Ovary (tissue), 9 donors: ENCODE measurements around the gene FAR2. TPM values are rescaled to one million over a fixed set of nuclear protein-coding genes. Genes with fewer than 3 reads are reported as not detected.
"Not testable (repeated sequence)": the region's sequence is repeated elsewhere in the genome, so short reads cannot be mapped to it uniquely, and the experiment has no call there.

Experiments
- DNase-seq, 5 donors: peaks; one replicate each; pipeline ENCODE4 v3.0.0-alpha.2; 2019 to 2020
- H3K27ac ChIP-seq, 2 donors: fragments of 200-600 bp; one replicate each; pipeline versions ENCODE4 v1.5.1 to v1.8.0; 2019 to 2022
- H3K27me3 ChIP-seq: fragments of 200-600 bp; one replicate; pipeline ENCODE4 v1.8.0; 2022
- H3K36me3 ChIP-seq: fragments of 200-600 bp; sonication (generic); one replicate; pipeline ENCODE4 v1.5.1; 2019
- H3K4me1 ChIP-seq: one replicate; pipeline ENCODE4 v1.8.1; 2013; ENCODE audit warnings: mild to moderate bottlenecking, moderate library complexity; ENCODE audit not compliant: insufficient read depth
- H3K4me3 ChIP-seq: fragments of 200-600 bp; sonication (generic); one replicate; pipeline ENCODE4 v1.5.1; 2017
- H3K9me3 ChIP-seq, 2 donors: fragments of 200-600 bp in 1 of 2; sonication (generic) in 1 of 2; one replicate each; pipeline versions ENCODE4 v1.5.1 to v1.8.1; 2013 to 2019; ENCODE audit warnings: mild to moderate bottlenecking in 1 of 2, moderate library complexity in 1 of 2
- EP300 ChIP-seq: sonication (generic); formaldehyde crosslinking; IDR thresholded peaks from one replicate; pipeline ENCODE4 v1.6.1; 2017; ENCODE audit warnings: antibody characterized with exemption
- POLR2A ChIP-seq: fragments of 450-650 bp; IDR thresholded peaks from one replicate; pipeline ENCODE4 v1.6.1; 2017; ENCODE audit warnings: antibody characterized with exemption, mild to moderate bottlenecking, moderate library complexity
- WGBS, 3 donors: extraction: QIAGEN DNeasy Blood & Tissue Kit in 1 of 3; methylation state at CpG; one replicate each; pipeline versions ENCODE4 v1.1.5 to v1.1.7; 2013 to 2017; 5-methylcytosine and 5-hydroxymethylcytosine counted together
- intact Hi-C, 4 donors: fragments of 100-400 bp; cut with DNase I; formaldehyde crosslinking; loops; one replicate each; pipeline versions ENCODE4 v1.11.0 to v1.15.1; 2022 to 2023
- polyA plus RNA-seq, 2 donors: library from polyadenylated mRNA; stranded (reverse); fragments of 200-250 nt in 1 of 2; fragments of 350-450 nt in 1 of 2; fragmentation: Illumina TruSeq in 1 of 2; extraction: RNeasy Lipid Tissue Mini Kit (QIAGEN cat#74804) in 1 of 2; gene quantifications; one replicate each; pipeline ENCODE4 v1.2.3, GENCODE V29; 2013 to 2014
- total RNA-seq, 7 donors: library from RNA; depleted of rRNA in 2 of 7; stranded (reverse); fragments of >200 nt in 2 of 7; fragmentation: NEBNext Ultra II Directional in 3 of 7; extraction: Animal tissue kit (Norgen Biotek cat#: 25700) in 3 of 7; gene quantifications; one replicate each; pipeline versions ENCODE4 v1.1.0 to v1.2.4, GENCODE V29; 2016 to 2023
- TF ChIP-seq, protein P1 (sequence below), 3 donors: fragments of 450-650 bp in 2 of 3; fragments of 200-600 bp in 1 of 3; IDR thresholded peaks; one replicate each; pipeline versions ENCODE4 v1.5.1 to v1.8.0; 2016 to 2022; ENCODE audit warnings: antibody characterized with exemption in 3 of 3, mild to moderate bottlenecking in 1 of 3
- donor health status: DM: no; HTN: no; CAD: no; lungs with moderate emphysema.
- donor health status: DM: no; HTN: no; CAD: no.
- donor health status: Bipolar disorder and iron deficiency.
- donor health status: DM: yes; HTN: yes; CAD: no.
- donor health status: DM: no; HTN: no; CAD: no.
- donor health status: DM: yes; HTN: yes; CAD: no.

The FAR2 gene
- total and polyA plus RNA-seq, 9 donors = 0.41 to 5.3 (median 1.5) TPM

DNA sequence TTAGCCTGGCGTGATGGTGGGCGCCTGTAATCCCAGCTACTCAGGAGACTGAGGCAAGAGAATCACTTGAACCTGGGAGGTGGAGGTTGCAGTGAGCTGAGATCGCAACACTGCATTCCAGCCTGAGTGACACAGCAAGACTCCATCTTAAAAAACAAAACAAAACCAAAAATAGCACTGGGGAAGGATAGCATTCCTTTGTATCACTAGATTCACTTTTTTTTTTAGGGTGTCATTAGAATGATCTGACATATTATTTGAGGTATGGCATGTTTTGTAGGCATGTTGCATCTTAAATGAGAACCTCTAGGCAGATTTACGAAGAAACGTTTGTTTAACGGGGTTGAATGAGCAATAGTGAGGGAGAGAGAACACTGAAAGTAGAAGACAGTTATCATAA lies 16.8 kb upstream of the FAR2 start:
- no peaks in the 10 kb centered on the region for H3K4me1 ChIP-seq
- intact Hi-C loops = no loop called here

DNA sequence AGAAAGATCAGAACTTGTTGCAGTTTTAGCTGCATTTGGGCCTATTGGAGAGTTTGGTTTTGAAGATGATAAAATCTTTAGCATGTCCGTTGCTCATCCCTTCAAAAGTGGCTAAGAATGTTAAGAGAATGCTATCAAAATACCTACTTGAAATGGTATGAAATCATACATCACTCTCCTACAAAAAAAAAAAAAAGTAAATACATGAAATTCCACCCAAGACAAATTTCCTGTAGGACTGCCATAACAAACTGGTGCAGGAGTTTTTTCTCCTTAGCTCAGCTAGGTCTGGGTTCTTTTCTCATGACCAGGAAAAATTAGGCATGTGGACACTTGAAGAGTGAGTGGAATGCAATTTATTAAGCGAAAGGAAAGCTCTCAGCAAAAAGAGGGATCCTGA lies 15.9 kb upstream of the FAR2 start:
- intact Hi-C loops = no loop called here
- Histone ChIP-seq H3K4me1 (no peaks in the 10 kb centered on the region), H3K36me3 (no peaks in the 10 kb centered on the region), H3K27ac (no peak overlapping the region), H3K4me3 (no peak overlapping the region), H3K9me3 (no peaks in the 10 kb centered on the region), H3K27me3 (no peaks in the 10 kb centered on the region)
- TF ChIP-seq, protein P1, sequence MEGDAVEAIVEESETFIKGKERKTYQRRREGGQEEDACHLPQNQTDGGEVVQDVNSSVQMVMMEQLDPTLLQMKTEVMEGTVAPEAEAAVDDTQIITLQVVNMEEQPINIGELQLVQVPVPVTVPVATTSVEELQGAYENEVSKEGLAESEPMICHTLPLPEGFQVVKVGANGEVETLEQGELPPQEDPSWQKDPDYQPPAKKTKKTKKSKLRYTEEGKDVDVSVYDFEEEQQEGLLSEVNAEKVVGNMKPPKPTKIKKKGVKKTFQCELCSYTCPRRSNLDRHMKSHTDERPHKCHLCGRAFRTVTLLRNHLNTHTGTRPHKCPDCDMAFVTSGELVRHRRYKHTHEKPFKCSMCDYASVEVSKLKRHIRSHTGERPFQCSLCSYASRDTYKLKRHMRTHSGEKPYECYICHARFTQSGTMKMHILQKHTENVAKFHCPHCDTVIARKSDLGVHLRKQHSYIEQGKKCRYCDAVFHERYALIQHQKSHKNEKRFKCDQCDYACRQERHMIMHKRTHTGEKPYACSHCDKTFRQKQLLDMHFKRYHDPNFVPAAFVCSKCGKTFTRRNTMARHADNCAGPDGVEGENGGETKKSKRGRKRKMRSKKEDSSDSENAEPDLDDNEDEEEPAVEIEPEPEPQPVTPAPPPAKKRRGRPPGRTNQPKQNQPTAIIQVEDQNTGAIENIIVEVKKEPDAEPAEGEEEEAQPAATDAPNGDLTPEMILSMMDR (IDR thresholded peaks at IDR 0.05) = no peak
- no peak for TF ChIP-seq EP300
- TF ChIP-seq POLR2A = no peak
- 67 to 75% (median 74%) methylated on average over 2 of the region's 2 CpGs for WGBS, 3 donors
- no peak for DNase-seq

More for the DNA sequence above, 16.8 kb upstream of the FAR2 start:
- H3K27ac ChIP-seq = no peak overlapping the region
- H3K36me3 ChIP-seq = no peaks in the 10 kb centered on the region
- H3K4me3 ChIP-seq = no peak overlapping the region
- no peaks in the 10 kb centered on the region for H3K27me3 ChIP-seq
- TF ChIP-seq POLR2A (no peak), EP300 (no peak)
- TF ChIP-seq, protein P1 (IDR thresholded peaks at IDR 0.05) = no peak
- DNase-seq = no peak
- H3K9me3 ChIP-seq = no peaks in the 10 kb centered on the region
- WGBS, 3 donors = 82 to 88% (median 87%) methylated on average over 6 of the region's 6 CpGs

DNA sequence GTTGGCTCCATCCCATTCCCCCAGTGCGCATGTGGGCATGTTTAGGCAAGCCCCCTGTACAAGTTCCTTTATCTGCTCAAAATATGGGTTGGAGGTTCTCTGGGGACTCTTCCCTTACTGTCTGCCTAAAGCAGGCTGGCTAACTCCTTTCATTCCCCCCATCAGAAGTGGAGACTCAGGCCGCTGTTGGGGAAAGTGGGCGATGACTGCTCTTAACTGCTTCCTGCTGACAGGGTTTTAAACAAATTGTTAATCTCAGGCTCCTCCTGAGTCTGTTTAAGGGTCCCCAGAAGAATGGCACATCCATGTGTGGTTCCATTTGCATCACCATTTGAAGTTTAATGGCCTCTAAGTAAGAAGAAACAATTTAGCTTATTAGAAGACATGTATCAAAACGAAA lies 15.4 kb upstream of the FAR2 start:
- Histone ChIP-seq H3K4me3 (no peak overlapping the region), H3K36me3 (no peaks in the 10 kb centered on the region), H3K27me3 (no peaks in the 10 kb centered on the region), H3K9me3 (no peaks in the 10 kb centered on the region), H3K4me1 (no peaks in the 10 kb centered on the region), H3K27ac (no peak overlapping the region)
- no peak for TF ChIP-seq POLR2A
- no peak for TF ChIP-seq EP300
- TF ChIP-seq, protein P1 (IDR thresholded peaks at IDR 0.05) = no peak
- intact Hi-C loops = no loop called here
- 60 to 68% (median 66%) methylated on average over 4 of the region's 4 CpGs for WGBS, 3 donors
- no peak for DNase-seq

DNA sequence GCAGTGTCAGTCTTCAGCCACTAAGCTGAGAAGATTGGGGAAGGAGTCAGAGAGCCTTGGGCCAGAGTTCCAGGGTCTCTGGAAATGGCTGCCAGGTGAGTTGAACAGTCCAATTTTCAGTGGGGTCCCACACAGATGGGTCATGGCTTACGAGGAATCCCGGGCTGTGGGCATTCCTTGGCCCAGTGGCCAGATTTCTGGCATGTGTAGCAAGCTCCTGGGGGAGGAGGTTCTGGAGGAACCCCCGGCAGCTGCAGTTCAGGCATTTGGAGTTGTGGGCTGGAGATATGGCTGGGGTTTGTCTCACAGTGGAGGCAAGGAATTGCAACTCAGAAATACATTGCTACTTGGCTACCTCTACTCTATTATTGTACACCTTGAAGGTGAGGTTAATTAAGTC lies 10.8 kb upstream of the FAR2 start:
- intact Hi-C loops, H3K9me3 ChIP-seq, DNase-seq, H3K27ac ChIP-seq, H3K4me1 ChIP-seq, H3K27me3 ChIP-seq, H3K4me3 ChIP-seq, H3K36me3 ChIP-seq: not testable (repeated sequence)
- WGBS, 3 donors = 72 to 92% (median 75%) methylated on average over 3 of the region's 3 CpGs

DNA sequence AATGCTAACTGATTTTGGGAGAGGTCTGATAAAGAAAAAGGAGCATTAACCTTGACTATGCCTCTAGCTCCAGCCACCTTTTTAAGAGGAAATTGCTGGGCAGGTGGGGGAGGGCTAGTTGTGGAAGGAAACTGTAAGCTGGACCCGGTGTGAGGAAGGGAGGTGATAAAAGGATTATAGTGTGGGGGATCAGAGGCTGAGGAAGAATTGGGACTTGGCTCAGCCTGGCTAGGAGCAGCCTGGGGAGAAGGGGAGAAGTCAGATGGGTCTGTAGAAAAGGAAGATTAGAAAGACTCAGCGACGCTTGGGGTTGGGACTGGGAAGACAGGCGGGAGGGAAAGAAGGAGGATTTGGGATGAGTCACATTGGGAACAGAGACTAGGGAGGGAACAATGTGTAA lies 10.2 kb upstream of the FAR2 start:
- DNase-seq, H3K27ac ChIP-seq, H3K4me3 ChIP-seq, H3K4me1 ChIP-seq, intact Hi-C loops, H3K9me3 ChIP-seq, H3K27me3 ChIP-seq, H3K36me3 ChIP-seq: not testable (repeated sequence)
- WGBS, 3 donors = 60 to 71% (median 70%) methylated on average over 4 of the region's 4 CpGs
